Stomach (tissue), 9 donors: ENCODE data around the gene ILRUN. TPM values are rescaled to one million over a fixed set of nuclear protein-coding genes. Genes with fewer than 3 reads are reported as not detected.
A peak's percentile ranks its signal among the peaks of the same experiment; 100 is the strongest.

ENCODE experiments used
- DNase-seq, 2 donors: peaks; one replicate each; pipeline versions ENCODE4 v3.0.0 to v3.0.0-alpha.2; 2013 to 2019
- H3K27ac ChIP-seq, 5 donors: fragments of 200-600 bp in 4 of 5; sonication (generic) in 4 of 5; one replicate each; pipeline ENCODE4 v1.5.1; 2013 to 2019; ENCODE audit warnings: mild to moderate bottlenecking in 1 of 5, moderate library complexity in 1 of 5
- H3K27me3 ChIP-seq, 3 donors: fragments of 200-600 bp; sonication (generic); one replicate each; pipeline ENCODE4 v1.5.1; 2017 to 2019; ENCODE audit warnings: mixed run types in 1 of 3
- H3K36me3 ChIP-seq, 4 donors: fragments of 200-600 bp; sonication (generic); 1 replicate in 3 of 4; 2 replicates in 1 of 4; pipeline ENCODE4 v1.5.1; 2016 to 2019
- H3K4me1 ChIP-seq, 4 donors: fragments of 200-600 bp; sonication (generic); one replicate each; pipeline ENCODE4 v1.5.1; 2016 to 2019
- H3K4me3 ChIP-seq, 4 donors: fragments of 200-600 bp; sonication (generic) in 3 of 4; one replicate each; pipeline ENCODE4 v1.5.1; 2016 to 2019; ENCODE audit warnings: mild to moderate bottlenecking in 1 of 4
- H3K9me3 ChIP-seq, 4 donors: fragments of 200-600 bp; sonication (generic); one replicate each; pipeline ENCODE4 v1.5.1; 2016 to 2019
- CTCF ChIP-seq, 7 experiments: fragments of 450-650 bp in 4 of 7; fragments of 200-600 bp in 3 of 7; sonication (generic) in 3 of 7; IDR thresholded peaks; one replicate each; pipeline ENCODE4 v1.5.1; 2016 to 2019; ENCODE audit warnings: antibody characterized with exemption in 7 of 7, control low read depth in 2 of 7, mild to moderate bottlenecking in 1 of 7
- EP300 ChIP-seq: sonication (generic); formaldehyde crosslinking; IDR thresholded peaks from one replicate; pipeline ENCODE4 v1.6.1; 2017; ENCODE audit warnings: antibody characterized with exemption
- POLR2A ChIP-seq, 4 donors: fragments of 450-650 bp; IDR thresholded peaks; one replicate each; pipeline ENCODE4 v1.6.1; 2016; ENCODE audit warnings: antibody characterized with exemption in 4 of 4, control low read depth in 2 of 4, mild to moderate bottlenecking in 1 of 4, moderate library complexity in 1 of 4
- POLR2AphosphoS5 ChIP-seq, 3 donors: sonication (generic); formaldehyde crosslinking; IDR thresholded peaks; one replicate each; pipeline ENCODE4 v1.6.1; 2016; ENCODE audit warnings: antibody characterized with exemption in 3 of 3
- WGBS, 5 donors: extraction: QIAGEN DNeasy Blood & Tissue Kit in 3 of 5; methylation state at CpG; one replicate each; pipeline versions ENCODE4 v1.1.5 to v1.1.7; 2013 to 2018; 5-methylcytosine and 5-hydroxymethylcytosine counted together
- intact Hi-C: fragments of 100-400 bp; cut with DNase I; formaldehyde crosslinking; loops from one replicate; pipeline ENCODE4 v1.15.1; 2023; ENCODE audit warnings: low total_unique reads
- polyA plus RNA-seq, 3 donors: library from polyadenylated mRNA; stranded (reverse); fragments of 200-250 nt; gene quantifications; one replicate each; pipeline ENCODE4 v1.2.3, GENCODE V29; 2013
- total RNA-seq, 5 donors: library from RNA; depleted of rRNA; stranded (reverse); fragments of >200 nt; gene quantifications; one replicate each; pipeline versions ENCODE4 v1.1.0 to v1.2.3, GENCODE V29; 2014 to 2016
- donor health status: healthy with polysubstance abuse.
- donor health status: Bipolar disorder and iron deficiency.
- donor health status: healthy.

Gene ILRUN
- total and polyA plus RNA-seq, 8 donors, result 27.0 to 89.3 (median 43.6) TPM

- Histone ChIP-seq H3K4me3 (no peak overlapping the region), H3K4me1 (peaks cover 31 to 74% (median 49%) of the 10 kb centered on the region in 4 donors), H3K27me3 (no peaks in the 10 kb centered on the region), H3K9me3 (no peaks in the 10 kb centered on the region), H3K36me3 (no peaks in the 10 kb centered on the region), H3K27ac (peak overlapping the region in 1 of 5 donors; percentile 25)
- no peak for DNase-seq
- TF ChIP-seq POLR2A (IDR thresholded peaks at IDR 0.05), result no peak
- no peak for TF ChIP-seq POLR2AphosphoS5 (IDR thresholded peaks at IDR 0.05)
- no peak for TF ChIP-seq CTCF (IDR thresholded peaks at IDR 0.05)
- TF ChIP-seq EP300, result no peak
- intact Hi-C loops, result no loop called here
- WGBS, 5 donors, result 55 to 75% (median 65%) methylated on average over 4 of the region's 4 CpGs
Observed at GRCh38 chr6:34667481-34668238, 28.9 kb downstream of the ILRUN start.

- TF ChIP-seq CTCF (IDR thresholded peaks at IDR 0.05), result no peak
- no peak for TF ChIP-seq POLR2AphosphoS5 (IDR thresholded peaks at IDR 0.05)
- TF ChIP-seq EP300, result no peak
- TF ChIP-seq POLR2A (IDR thresholded peaks at IDR 0.05), result no peak
- intact Hi-C loops, result no loop called here
- Histone ChIP-seq H3K27me3 (no peaks in the 10 kb centered on the region), H3K4me1 (peaks cover 14 to 57% (median 32%) of the 10 kb centered on the region in 4 donors), H3K9me3 (no peaks in the 10 kb centered on the region), H3K27ac (peak overlapping the region in 3 of 5 donors; percentile 56 to 64 (median 59)), H3K36me3 (no peaks in the 10 kb centered on the region), H3K4me3 (no peak overlapping the region)
- DNase-seq, result no peak
- 85 to 92% (median 87%) methylated on average over 4 of the region's 4 CpGs for WGBS, 5 donors
Observed at GRCh38 chr6:34665019-34665418, 31.5 kb downstream of the ILRUN start.

GRCh38 chr6:34664256-34664971 lies 32.2 kb downstream of the ILRUN start:
- peak overlapping the region in 4 of 5 donors; percentile 42 to 64 (median 58) for H3K27ac ChIP-seq
- peaks cover 20 to 62% (median 34%) of the 10 kb centered on the region in 4 donors for H3K4me1 ChIP-seq
- H3K4me3 ChIP-seq, result no peak overlapping the region
- H3K9me3 ChIP-seq, result no peaks in the 10 kb centered on the region
- intact Hi-C loops, result no loop called here
- no peaks in the 10 kb centered on the region for H3K36me3 ChIP-seq
- H3K27me3 ChIP-seq, result no peaks in the 10 kb centered on the region
- no peak for DNase-seq
- 55 to 67% (median 59%) methylated on average over 4 of the region's 4 CpGs for WGBS, 5 donors
- TF ChIP-seq POLR2AphosphoS5 (IDR thresholded peaks at IDR 0.05) (no peak), CTCF (IDR thresholded peaks at IDR 0.05) (no peak), EP300 (no peak), POLR2A (IDR thresholded peaks at IDR 0.05) (no peak)

GRCh38 chr6:34663831-34664255 lies 32.7 kb downstream of the ILRUN start:
- Histone ChIP-seq H3K36me3 (no peaks in the 10 kb centered on the region), H3K9me3 (no peaks in the 10 kb centered on the region), H3K27me3 (no peaks in the 10 kb centered on the region), H3K4me3 (no peak overlapping the region), H3K4me1 (peaks cover 25 to 67% (median 40%) of the 10 kb centered on the region in 4 donors), H3K27ac (peak overlapping the region in 4 of 5 donors; percentile 42 to 64 (median 58))
- DNase-seq, result no peak
- intact Hi-C loops, result no loop called here
- WGBS, 5 donors, result 69 to 87% (median 84%) methylated on average over 5 of the region's 5 CpGs
- TF ChIP-seq POLR2A (IDR thresholded peaks at IDR 0.05), result no peak
- TF ChIP-seq CTCF (IDR thresholded peaks at IDR 0.05), result no peak
- no peak for TF ChIP-seq EP300
- no peak for TF ChIP-seq POLR2AphosphoS5 (IDR thresholded peaks at IDR 0.05)
